Activated T-cell treated with anti-CD3 and anti-CD28 coated beads for 24 hours (primary cell): Measurements from ENCODE around the gene CCR4.
"Not testable (repeated sequence)": the region's sequence is repeated elsewhere in the genome, so short reads cannot be mapped to it uniquely, and the experiment has no call there.

Experiments used
- DNase-seq: peaks from one replicate; pipeline ENCODE4 v3.0.0-alpha.2; 2020; ENCODE audit warnings: low read depth

The CCR4 gene

GRCh38 chr3:32983124-32983523 is 31.7 kb downstream of the CCR4 start:
- DNase-seq = no peak

- DNase-seq = not testable (repeated sequence)
These were observed 33.5 kb downstream of the CCR4 start for GRCh38 chr3:32984918-32985317.

GRCh38 chr3:32989171-32989570 is 37.7 kb downstream of the CCR4 start:
- DNase-seq = no peak

GRCh38 chr3:32990116-32990515 is 38.7 kb downstream of the CCR4 start:
- no peak for DNase-seq

GRCh38 chr3:32991781-32992180 is 40.3 kb downstream of the CCR4 start:
- DNase-seq = no peak

- DNase-seq = no peak
These were observed 40.9 kb downstream of the CCR4 start for GRCh38 chr3:32992310-32992686.

- no peak for DNase-seq
These were observed 42.6 kb downstream of the CCR4 start for GRCh38 chr3:32994045-32994444.

GRCh38 chr3:32995098-32995497 is 43.7 kb downstream of the CCR4 start:
- DNase-seq = no peak

- DNase-seq = no peak
These were observed 44.8 kb downstream of the CCR4 start for GRCh38 chr3:32996048-32996754.

GRCh38 chr3:32996755-32997091 is 45.3 kb downstream of the CCR4 start:
- no peak for DNase-seq

GRCh38 chr3:32998631-32999451 is 47.4 kb downstream of the CCR4 start:
- DNase-seq = no peak

GRCh38 chr3:33000691-33001385 is 49.4 kb downstream of the CCR4 start:
- no peak for DNase-seq

- no peak for DNase-seq
These were observed 50.4 kb downstream of the CCR4 start for GRCh38 chr3:33001889-33002288.

GRCh38 chr3:33003308-33003707 is 51.9 kb downstream of the CCR4 start:
- no peak for DNase-seq

GRCh38 chr3:33004205-33004604 is 52.8 kb downstream of the CCR4 start:
- DNase-seq = no peak

GRCh38 chr3:33004961-33005360 is 53.5 kb downstream of the CCR4 start:
- DNase-seq = no peak
